Caco-2 (cell line): ENCODE results near the gene SARNP. TPM values are rescaled to one million over a fixed set of nuclear protein-coding genes. Genes with fewer than 3 reads are reported as not detected.

Experiments used
- BruUV-seq: library from RNA; stranded (reverse); fragments of 400-500 nt; replicated peaks from 2 replicates; lab custom pipeline; 2021; lab: Mats Ljungman, UMichigan
- CTCF ChIA-PET: fragments of 300-600 bp; sonication (Branson Sonifier 250); formaldehyde crosslinking; loops from one replicate; lab custom pipeline; 2022; ENCODE audit warnings: antibody characterized with exemption; lab: Charles Lee
- POLR2A ChIA-PET: fragments of 300-600 bp; sonication (Branson Sonifier 250); formaldehyde crosslinking; loops from one replicate; lab custom pipeline; 2022; ENCODE audit warnings: antibody characterized with exemption; lab: Charles Lee
- DNase-seq, 2 experiments: peaks; one replicate each; pipeline versions ENCODE4 v3.0.0 to v3.0.0-alpha.2; 2020 to 2022
- H3K27me3 ChIP-seq: replicated peaks from 2 replicates; pipeline ENCODE4 v1.6.0; 2011; ENCODE audit warnings: low read length; ENCODE audit not compliant: control insufficient read depth, insufficient read depth
- H3K36me3 ChIP-seq: 2 replicates; pipeline ENCODE4 v1.5.1; 2011; ENCODE audit warnings: low read length; ENCODE audit not compliant: control insufficient read depth, insufficient read depth
- H3K4me1 ChIP-seq: fragments of 250-450 bp; sonication (Bioruptor Pico); 2 replicates; pipeline ENCODE4 v1.5.1; 2020; ENCODE audit warnings: mild to moderate bottlenecking
- H3K4me3 ChIP-seq: 2 replicates; pipeline ENCODE4 v1.5.1; 2011; ENCODE audit warnings: low read depth, mild to moderate bottlenecking, control low read depth, low read length
- H3K9me3 ChIP-seq: fragments of 250-450 bp; sonication (Bioruptor Pico); 2 replicates; pipeline ENCODE4 v1.5.1; 2020; ENCODE audit warnings: mild to moderate bottlenecking, moderate library complexity
- H3K27ac Mint-ChIP-seq: one replicate; pipeline ENCODE4 v1.8.0; 2022; ENCODE audit warnings: mixed read lengths; ENCODE audit not compliant: unreplicated experiment
- H3K27me3 Mint-ChIP-seq: one replicate; pipeline ENCODE4 v1.8.0; 2022; ENCODE audit warnings: mixed read lengths; ENCODE audit not compliant: insufficient read depth, unreplicated experiment
- H3K36me3 Mint-ChIP-seq: one replicate; pipeline ENCODE4 v1.8.0; 2022; ENCODE audit warnings: mild to moderate bottlenecking, mixed read lengths; ENCODE audit not compliant: insufficient read depth, unreplicated experiment
- H3K4me1 Mint-ChIP-seq: one replicate; pipeline ENCODE4 v1.8.0; 2022; ENCODE audit warnings: low read depth, mixed read lengths; ENCODE audit not compliant: unreplicated experiment
- H3K4me3 Mint-ChIP-seq: one replicate; pipeline ENCODE4 v1.8.0; 2022; ENCODE audit warnings: mild to moderate bottlenecking, moderate library complexity, mixed read lengths; ENCODE audit not compliant: unreplicated experiment
- H3K9me3 Mint-ChIP-seq: one replicate; pipeline ENCODE4 v1.8.0; 2022; ENCODE audit warnings: mixed read lengths; ENCODE audit not compliant: unreplicated experiment
- CTCF ChIP-seq, 2 experiments: fragments of 200-600 bp in 1 of 2; IDR thresholded peaks; 1 replicate in 1 of 2; 2 replicates in 1 of 2; pipeline versions ENCODE4 v1.5.1 to v1.8.0; 2011 to 2022; ENCODE audit warnings: antibody characterized with exemption in 1 of 2, control low read depth in 1 of 2, inconsistent platforms in 1 of 2, low read depth in 1 of 2, low read length in 1 of 2, mild to moderate bottlenecking in 1 of 2, moderate library complexity in 1 of 2; ENCODE audit not compliant: insufficient read depth in 1 of 2, severe bottlenecking in 1 of 2, unreplicated experiment in 1 of 2
- intact Hi-C: fragments of 100-400 bp; cut with micrococcal nuclease; formaldehyde crosslinking; loops from one replicate; pipeline ENCODE4 v1.10.0; 2022; ENCODE audit not compliant: unreplicated experiment
- total RNA-seq: library from RNA; stranded (reverse); gene quantifications from 2 replicates; pipeline ENCODE4 v1.2.3, GENCODE V29; 2022

Gene SARNP
- total RNA-seq, 1 experiment from 2014 or later: 77.6 TPM

GRCh38 chr12:55845785-55846496 is 28.4 kb upstream of the SARNP start:
- Histone ChIP-seq H3K4me3 (no peak overlapping the region), H3K9me3 (no peaks in the 10 kb centered on the region), H3K36me3 (no peaks in the 10 kb centered on the region), H3K4me1 (peaks cover 9% of the 10 kb centered on the region), H3K27me3 (no peaks in the 10 kb centered on the region)
- ChIA-PET POLR2A (no interaction called here), CTCF (interaction anchor here (0.6 kb wide), 1 partner anchor 16 kb away, joined by 4 read pairs; the partner anchor contains the start of gene DNAJC14)
- BruUV-seq: no TSS peak
- Mint-ChIP-seq H3K4me3 (no peak overlapping the region), H3K36me3 (no peaks in the 10 kb centered on the region), H3K27me3 (no peaks in the 10 kb centered on the region), H3K27ac (no peak overlapping the region), H3K9me3 (no peaks in the 10 kb centered on the region), H3K4me1 (peaks cover 7% of the 10 kb centered on the region)
- TF ChIP-seq CTCF (IDR thresholded peaks at IDR 0.05; ENCODE audit: insufficient read depth in 1 of 2, low read depth in 1 of 2, low read length in 1 of 2, severe bottlenecking in 1 of 2, unreplicated experiment in 1 of 2): no peak
- intact Hi-C loops: no loop called here
- DNase-seq: no peak

GRCh38 chr12:55845361-55845760 is 27.8 kb upstream of the SARNP start:
- peaks cover 9% of the 10 kb centered on the region for H3K4me1 ChIP-seq
- H3K4me3 ChIP-seq: no peak overlapping the region
- H3K36me3 ChIP-seq: no peaks in the 10 kb centered on the region
- intact Hi-C loops: no loop called here
- H3K27me3 Mint-ChIP-seq: no peaks in the 10 kb centered on the region
- CTCF ChIA-PET: no interaction called here
- POLR2A ChIA-PET: no interaction called here
- no TSS peak for BruUV-seq
- no peak overlapping the region for H3K4me3 Mint-ChIP-seq
- DNase-seq: no peak
- no peaks in the 10 kb centered on the region for H3K27me3 ChIP-seq
- H3K4me1 Mint-ChIP-seq: peaks cover 7% of the 10 kb centered on the region
- no peaks in the 10 kb centered on the region for H3K9me3 Mint-ChIP-seq
- no peaks in the 10 kb centered on the region for H3K36me3 Mint-ChIP-seq
- no peaks in the 10 kb centered on the region for H3K9me3 ChIP-seq
- no peak for TF ChIP-seq CTCF (IDR thresholded peaks at IDR 0.05; ENCODE audit: insufficient read depth in 1 of 2, low read depth in 1 of 2, low read length in 1 of 2, severe bottlenecking in 1 of 2, unreplicated experiment in 1 of 2)
- no peak overlapping the region for H3K27ac Mint-ChIP-seq

GRCh38 chr12:55844961-55845360 is 27.4 kb upstream of the SARNP start:
- Histone ChIP-seq H3K4me1 (peaks cover 9% of the 10 kb centered on the region), H3K9me3 (no peaks in the 10 kb centered on the region), H3K27me3 (no peaks in the 10 kb centered on the region), H3K36me3 (no peaks in the 10 kb centered on the region), H3K4me3 (no peak overlapping the region)
- no peak overlapping the region for H3K4me3 Mint-ChIP-seq
- no peaks in the 10 kb centered on the region for H3K9me3 Mint-ChIP-seq
- H3K4me1 Mint-ChIP-seq: peaks cover 7% of the 10 kb centered on the region
- intact Hi-C loops: no loop called here
- no peak overlapping the region for H3K27ac Mint-ChIP-seq
- BruUV-seq: no TSS peak
- TF ChIP-seq CTCF (IDR thresholded peaks at IDR 0.05; ENCODE audit: insufficient read depth in 1 of 2, low read depth in 1 of 2, low read length in 1 of 2, severe bottlenecking in 1 of 2, unreplicated experiment in 1 of 2): no peak
- H3K36me3 Mint-ChIP-seq: no peaks in the 10 kb centered on the region
- H3K27me3 Mint-ChIP-seq: no peaks in the 10 kb centered on the region
- POLR2A ChIA-PET: no interaction called here
- DNase-seq: no peak
- CTCF ChIA-PET: no interaction called here
